CD4-positive, alpha-beta T cell (primary cell): ENCODE data around the gene DNAI2. TPM values are rescaled to one million over a fixed set of nuclear protein-coding genes. Genes with fewer than 3 reads are reported as not detected.

Source experiments
- ATAC-seq: fragments of 200-7000 bp; cut with Tn5 transposase; one replicate; pipeline ENCODE4 v1.10.0; 2022; ENCODE audit warnings: mild to moderate bottlenecking; ENCODE audit not compliant: poor library complexity
- CTCF ChIA-PET: fragments of 350-600 bp; sonication (Branson Sonifier 250); formaldehyde crosslinking; loops from one replicate; lab custom pipeline; 2021; ENCODE audit warnings: antibody characterized with exemption, inconsistent platforms; lab: Charles Lee
- POLR2A ChIA-PET: fragments of 350-600 bp; sonication (Branson Sonifier 250); formaldehyde crosslinking; loops from one replicate; lab custom pipeline; 2021; ENCODE audit warnings: antibody characterized with exemption, inconsistent platforms; lab: Charles Lee
- DNase-seq, 14 experiments: peaks; one replicate each; pipeline ENCODE4 v3.0.0-alpha.2; 2013 to 2020; ENCODE audit warnings: mixed read lengths in 2 of 14
- H3K27ac ChIP-seq, 2 donors: one replicate each; pipeline versions ENCODE4 v1.5.1 to v1.7.0; 2013; ENCODE audit warnings: low read length in 2 of 2, low read depth in 1 of 2, mild to moderate bottlenecking in 1 of 2
- H3K27me3 ChIP-seq, 2 experiments: 1 replicate in 1 of 2; 2 replicates in 1 of 2; pipeline versions ENCODE4 v1.6.1 to v1.7.0; 2013; ENCODE audit warnings: low read length in 2 of 2, control low read depth in 1 of 2, mild to moderate bottlenecking in 1 of 2, moderate library complexity in 1 of 2; ENCODE audit not compliant: insufficient read depth in 2 of 2, control insufficient read depth in 1 of 2
- H3K36me3 ChIP-seq: one replicate; pipeline ENCODE4 v1.6.1; 2013; ENCODE audit warnings: low read length, control low read depth; ENCODE audit not compliant: insufficient read depth
- H3K4me1 ChIP-seq: one replicate; pipeline ENCODE4 v1.6.1; 2013; ENCODE audit warnings: low read length, control low read depth; ENCODE audit not compliant: insufficient read depth
- H3K4me3 ChIP-seq: one replicate; pipeline ENCODE4 v1.5.1; 2013; ENCODE audit warnings: mild to moderate bottlenecking, low read length, moderate library complexity
- H3K9me3 ChIP-seq, 2 experiments: 1 replicate in 1 of 2; 2 replicates in 1 of 2; pipeline versions ENCODE4 v1.6.1 to v1.7.0; 2013; ENCODE audit warnings: low read length in 2 of 2, mild to moderate bottlenecking in 2 of 2, control low read depth in 1 of 2, moderate library complexity in 1 of 2; ENCODE audit not compliant: control insufficient read depth in 1 of 2, insufficient read depth in 1 of 2
- H3K27ac Mint-ChIP-seq: one replicate; pipeline ENCODE4 v1.8.0; 2020; ENCODE audit warnings: mixed read lengths
- H3K27me3 Mint-ChIP-seq: one replicate; pipeline ENCODE4 v1.8.0; 2021; ENCODE audit warnings: mixed read lengths
- H3K36me3 Mint-ChIP-seq: one replicate; pipeline ENCODE4 v1.8.0; 2021; ENCODE audit warnings: low read depth, mixed read lengths
- H3K4me1 Mint-ChIP-seq: one replicate; pipeline ENCODE4 v1.8.0; 2021; ENCODE audit warnings: low read depth, mixed read lengths
- H3K4me3 Mint-ChIP-seq: one replicate; pipeline ENCODE4 v1.8.0; 2020; ENCODE audit warnings: mild to moderate bottlenecking, mixed read lengths
- H3K9me3 Mint-ChIP-seq: one replicate; pipeline ENCODE4 v1.8.0; 2020; ENCODE audit warnings: mixed read lengths
- CTCF ChIP-seq: fragments of 200-600 bp; IDR thresholded peaks from one replicate; pipeline ENCODE4 v1.8.0; 2022; ENCODE audit warnings: antibody characterized with exemption, mild to moderate bottlenecking
- intact Hi-C, 2 experiments: fragments of 100-400 bp; cut with DNase I in 1 of 2; cut with micrococcal nuclease in 1 of 2; formaldehyde crosslinking; loops; one replicate each; pipeline versions ENCODE4 v1.15.1 to v1.9.0; 2023 to 2025; cut with DNase I, micrococcal nuclease
- total RNA-seq, 174 experiments: library from RNA in 2 of 174; stranded (reverse) in 2 of 174; gene quantifications; one replicate each; pipeline ENCODE4 v1.2.3 and lab custom pipeline; 2021 to 2026

DNAI2 gene
- total RNA-seq, 2 experiments from 2014 or later = 0.66 to 1.2 TPM

GRCh38 chr17:74307984-74308773 lies 34.1 kb downstream of the DNAI2 start:
- Histone ChIP-seq H3K4me3 (no peak overlapping the region), H3K27ac (no peak overlapping the region), H3K9me3 (peaks cover 0 to 10% of the 10 kb centered on the region in 2 experiments), H3K27me3 (no peaks in the 10 kb centered on the region), H3K36me3 (no peaks in the 10 kb centered on the region), H3K4me1 (peaks cover 6% of the 10 kb centered on the region)
- Mint-ChIP-seq H3K4me3 (no peak overlapping the region), H3K9me3 (peaks cover 3% of the 10 kb centered on the region), H3K27ac (no peak overlapping the region), H3K4me1 (peaks cover 6% of the 10 kb centered on the region), H3K27me3 (no peaks in the 10 kb centered on the region), H3K36me3 (no peaks in the 10 kb centered on the region)
- ChIA-PET POLR2A (no interaction called here), CTCF (no interaction called here)
- intact Hi-C loops = loop anchor here in 1 of 2 experiments (10.0 kb wide), 1 partner anchor 187 kb away; no protein-coding TSS in a partner anchor
- TF ChIP-seq CTCF = no peak
- DNase-seq (no peak), ATAC-seq (no peak)

- H3K27ac Mint-ChIP-seq = no peak overlapping the region
- peaks cover 3% of the 10 kb centered on the region for H3K9me3 Mint-ChIP-seq
- H3K27me3 ChIP-seq = no peaks in the 10 kb centered on the region
- intact Hi-C loops = loop anchor here in 1 of 2 experiments (10.0 kb wide), 1 partner anchor 185 kb away; no protein-coding TSS in a partner anchor
- no peaks in the 10 kb centered on the region for H3K36me3 ChIP-seq
- POLR2A ChIA-PET = no interaction called here
- no peaks in the 10 kb centered on the region for H3K36me3 Mint-ChIP-seq
- ATAC-seq = no peak
- no peaks in the 10 kb centered on the region for H3K27me3 Mint-ChIP-seq
- DNase-seq = no peak
- H3K4me3 ChIP-seq = no peak overlapping the region
- no peak overlapping the region for H3K4me3 Mint-ChIP-seq
- TF ChIP-seq CTCF = no peak
- peaks cover 0 to 10% of the 10 kb centered on the region in 2 experiments for H3K9me3 ChIP-seq
- H3K27ac ChIP-seq = no peak overlapping the region
- CTCF ChIA-PET = no interaction called here
- peaks cover 6% of the 10 kb centered on the region for H3K4me1 ChIP-seq
- H3K4me1 Mint-ChIP-seq = peaks cover 6% of the 10 kb centered on the region
These were observed 35.9 kb downstream of the DNAI2 start for GRCh38 chr17:74309902-74310301.

GRCh38 chr17:74314877-74315276 lies 40.8 kb downstream of the DNAI2 start:
- Histone ChIP-seq H3K9me3 (peaks cover 0 to 10% of the 10 kb centered on the region in 2 experiments), H3K4me1 (no peaks in the 10 kb centered on the region), H3K27ac (no peak overlapping the region), H3K27me3 (no peaks in the 10 kb centered on the region), H3K4me3 (no peak overlapping the region), H3K36me3 (no peaks in the 10 kb centered on the region)
- intact Hi-C loops = no loop called here
- Mint-ChIP-seq H3K4me1 (no peaks in the 10 kb centered on the region), H3K36me3 (no peaks in the 10 kb centered on the region), H3K4me3 (no peak overlapping the region), H3K27me3 (no peaks in the 10 kb centered on the region), H3K27ac (no peak overlapping the region), H3K9me3 (peaks cover 3% of the 10 kb centered on the region)
- DNase-seq = no peak
- ChIA-PET POLR2A (no interaction called here), CTCF (no interaction called here)
- ATAC-seq = no peak
- no peak for TF ChIP-seq CTCF
